Neural cell (in vitro differentiated cells): ENCODE measurements around the gene SLIT3. TPM values are rescaled to one million over a fixed set of nuclear protein-coding genes. Genes with fewer than 3 reads are reported as not detected.

Experiments
- H2AFZ ChIP-seq: fragments of 200-600, 300-800 bp; sonication (generic), shearing (Covaris generic); 2 replicates; pipeline ENCODE4 v1.6.0; 2014; ENCODE audit warnings: low read depth, mild to moderate bottlenecking, antibody characterized with exemption, low read length, moderate library complexity
- H3F3A ChIP-seq: fragments of 200-600 bp; shearing (Covaris generic); 2 replicates; pipeline ENCODE4 v1.6.1; 2016; ENCODE audit warnings: mild to moderate bottlenecking, moderate library complexity, mixed read lengths, antibody characterized with exemption, low read length; ENCODE audit not compliant: insufficient read depth, poor library complexity, severe bottlenecking
- H3K27ac ChIP-seq: fragments of 200-600, 300-800 bp; sonication (generic), shearing (Covaris generic); 2 replicates; pipeline ENCODE4 v1.5.1; 2014; ENCODE audit warnings: mild to moderate bottlenecking, low read length, moderate library complexity
- H3K27me3 ChIP-seq: fragments of 300-800, 200-600 bp; sonication (generic), shearing (Covaris generic); 2 replicates; pipeline ENCODE4 v1.6.0; 2014; ENCODE audit warnings: mild to moderate bottlenecking, low read depth, low read length, moderate library complexity; ENCODE audit not compliant: insufficient read depth
- H3K36me3 ChIP-seq: fragments of 300-800, 200-600 bp; sonication (generic), shearing (Covaris generic); 2 replicates; pipeline ENCODE4 v1.5.1; 2014; ENCODE audit warnings: mild to moderate bottlenecking, antibody characterized with exemption, low read length, moderate library complexity; ENCODE audit not compliant: insufficient read depth
- H3K4me2 ChIP-seq: fragments of 300-800, 200-600 bp; sonication (generic), shearing (Covaris generic); 2 replicates; pipeline ENCODE4 v1.6.0; 2014; ENCODE audit warnings: mild to moderate bottlenecking, low read length
- H3K4me3 ChIP-seq: fragments of 300-800, 200-600 bp; sonication (generic), shearing (Covaris generic); 2 replicates; pipeline ENCODE4 v1.5.1; 2014; ENCODE audit warnings: mild to moderate bottlenecking, low read length, moderate library complexity
- H3K79me2 ChIP-seq: fragments of 200-600 bp; shearing (Covaris generic); replicated peaks from 2 replicates; pipeline ENCODE4 v1.6.0; 2014; ENCODE audit warnings: mild to moderate bottlenecking, low read length, moderate library complexity; ENCODE audit not compliant: insufficient read depth
- H3K9ac ChIP-seq: fragments of 300-800, 200-600 bp; sonication (generic), shearing (Covaris generic); 2 replicates; pipeline ENCODE4 v1.6.1; 2016; ENCODE audit warnings: mild to moderate bottlenecking, low read length, mixed read lengths
- H3K9me2 ChIP-seq: fragments of 200-600 bp; shearing (Covaris generic); 2 replicates; pipeline ENCODE4 v1.6.1; 2016; ENCODE audit warnings: mild to moderate bottlenecking, low read length, mixed read lengths; ENCODE audit not compliant: insufficient read depth
- H3K9me3 ChIP-seq: fragments of 200-600, 300-800 bp; sonication (generic), shearing (Covaris generic); 2 replicates; pipeline ENCODE4 v1.6.1; 2016; ENCODE audit warnings: mild to moderate bottlenecking, mixed run types, low read length, moderate library complexity, mixed read lengths
- H4K20me1 ChIP-seq: fragments of 200-600 bp; shearing (Covaris generic); 2 replicates; pipeline ENCODE4 v1.6.1; 2016; ENCODE audit warnings: mild to moderate bottlenecking, mixed run types; ENCODE audit not compliant: insufficient read depth
- EP300 ChIP-seq: fragments of 450-650 bp; conservative IDR thresholded peaks from 2 replicates; pipeline ENCODE4 v1.6.1; 2014; ENCODE audit warnings: antibody characterized with exemption, mild to moderate bottlenecking, moderate library complexity; ENCODE audit not compliant: poor library complexity, severe bottlenecking
- EZH2 ChIP-seq: fragments of 200-600, 300-800 bp; shearing (Covaris generic), sonication (generic); IDR thresholded peaks from 2 replicates; pipeline ENCODE4 v1.6.1; 2014; ENCODE audit warnings: antibody characterized with exemption, low read length, borderline replicate concordance, mild to moderate bottlenecking; ENCODE audit not compliant: insufficient read depth, poor library complexity, severe bottlenecking
- MXI1 ChIP-seq: fragments of 450-650 bp; conservative IDR thresholded peaks from 2 replicates; pipeline ENCODE4 v1.6.1; 2014; ENCODE audit warnings: antibody characterized with exemption, mild to moderate bottlenecking; ENCODE audit not compliant: poor library complexity, severe bottlenecking
- POLR2AphosphoS5 ChIP-seq: IDR thresholded peaks from 2 replicates; pipeline ENCODE4 v1.6.1; 2012
- RAD21 ChIP-seq: fragments of 450-650 bp; conservative IDR thresholded peaks from 2 replicates; pipeline ENCODE4 v1.6.1; 2014; ENCODE audit warnings: antibody characterized with exemption, mild to moderate bottlenecking, moderate library complexity
- SMC3 ChIP-seq: fragments of 450-650 bp; conservative IDR thresholded peaks from 2 replicates; pipeline ENCODE4 v1.6.1; 2014; ENCODE audit warnings: antibody characterized with exemption, mild to moderate bottlenecking, moderate library complexity; ENCODE audit not compliant: poor library complexity
- TAF1 ChIP-seq: IDR thresholded peaks from 2 replicates; pipeline ENCODE4 v1.6.1; 2012; ENCODE audit warnings: low read depth
- polyA plus RNA-seq: library from polyadenylated mRNA; depleted of rRNA; stranded (reverse); fragments of >200 nt; gene quantifications from 2 replicates; pipeline ENCODE4 v1.2.3, GENCODE V29; 2014
- TF ChIP-seq, protein P1 (sequence below): IDR thresholded peaks from 2 replicates; pipeline ENCODE4 v1.6.1; 2012; ENCODE audit warnings: borderline replicate concordance
- TF ChIP-seq, protein P2 (sequence below): fragments of 450-650 bp; IDR thresholded peaks from 2 replicates; pipeline ENCODE4 v1.5.1; 2014; ENCODE audit warnings: antibody characterized with exemption, mild to moderate bottlenecking, moderate library complexity; ENCODE audit not compliant: poor library complexity, severe bottlenecking

Gene SLIT3
- polyA plus RNA-seq, 1 donor from 2014 or later, result 1.2 TPM

DNA sequence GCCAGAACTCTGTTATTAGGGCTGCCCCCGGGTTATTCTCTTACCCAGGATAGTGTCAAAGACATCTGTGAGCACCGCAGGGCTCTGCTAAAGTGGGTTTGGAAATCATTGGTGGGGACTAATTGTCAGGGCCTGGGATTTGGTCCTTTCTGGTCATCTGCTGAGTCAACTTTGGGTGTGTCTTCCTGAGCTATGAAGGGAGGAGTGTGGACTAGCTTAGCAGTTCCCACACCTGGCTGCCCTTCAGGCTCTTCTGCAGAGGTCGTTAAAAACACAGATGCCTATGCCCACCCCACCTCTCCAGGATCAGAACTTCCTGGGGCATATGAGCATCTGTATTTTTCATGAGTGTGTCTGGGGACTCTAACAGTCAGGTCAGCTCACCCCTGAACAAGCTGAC lies 352.2 kb downstream of the SLIT3 start:
- Histone ChIP-seq H3K4me3 (no peak overlapping the region), H3K9ac (no peak overlapping the region), H3K36me3 (no peaks in the 10 kb centered on the region), H3F3A (no peaks in the 10 kb centered on the region), H3K27ac (no peak overlapping the region), H2AFZ (no peak overlapping the region), H3K9me3 (no peaks in the 10 kb centered on the region), H4K20me1 (no peaks in the 10 kb centered on the region), H3K4me2 (no peak overlapping the region), H3K27me3 (peaks cover 27% of the 10 kb centered on the region), H3K79me2 (no peaks in the 10 kb centered on the region), H3K9me2 (no peaks in the 10 kb centered on the region)
- TF ChIP-seq TAF1 (no peak), EZH2 (no peak), MXI1 (no peak), POLR2AphosphoS5 (no peak), RAD21 (no peak), SMC3 (no peak), EP300 (no peak)
- TF ChIP-seq, protein P1, sequence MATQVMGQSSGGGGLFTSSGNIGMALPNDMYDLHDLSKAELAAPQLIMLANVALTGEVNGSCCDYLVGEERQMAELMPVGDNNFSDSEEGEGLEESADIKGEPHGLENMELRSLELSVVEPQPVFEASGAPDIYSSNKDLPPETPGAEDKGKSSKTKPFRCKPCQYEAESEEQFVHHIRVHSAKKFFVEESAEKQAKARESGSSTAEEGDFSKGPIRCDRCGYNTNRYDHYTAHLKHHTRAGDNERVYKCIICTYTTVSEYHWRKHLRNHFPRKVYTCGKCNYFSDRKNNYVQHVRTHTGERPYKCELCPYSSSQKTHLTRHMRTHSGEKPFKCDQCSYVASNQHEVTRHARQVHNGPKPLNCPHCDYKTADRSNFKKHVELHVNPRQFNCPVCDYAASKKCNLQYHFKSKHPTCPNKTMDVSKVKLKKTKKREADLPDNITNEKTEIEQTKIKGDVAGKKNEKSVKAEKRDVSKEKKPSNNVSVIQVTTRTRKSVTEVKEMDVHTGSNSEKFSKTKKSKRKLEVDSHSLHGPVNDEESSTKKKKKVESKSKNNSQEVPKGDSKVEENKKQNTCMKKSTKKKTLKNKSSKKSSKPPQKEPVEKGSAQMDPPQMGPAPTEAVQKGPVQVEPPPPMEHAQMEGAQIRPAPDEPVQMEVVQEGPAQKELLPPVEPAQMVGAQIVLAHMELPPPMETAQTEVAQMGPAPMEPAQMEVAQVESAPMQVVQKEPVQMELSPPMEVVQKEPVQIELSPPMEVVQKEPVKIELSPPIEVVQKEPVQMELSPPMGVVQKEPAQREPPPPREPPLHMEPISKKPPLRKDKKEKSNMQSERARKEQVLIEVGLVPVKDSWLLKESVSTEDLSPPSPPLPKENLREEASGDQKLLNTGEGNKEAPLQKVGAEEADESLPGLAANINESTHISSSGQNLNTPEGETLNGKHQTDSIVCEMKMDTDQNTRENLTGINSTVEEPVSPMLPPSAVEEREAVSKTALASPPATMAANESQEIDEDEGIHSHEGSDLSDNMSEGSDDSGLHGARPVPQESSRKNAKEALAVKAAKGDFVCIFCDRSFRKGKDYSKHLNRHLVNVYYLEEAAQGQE, result no peak
- TF ChIP-seq, protein P2, sequence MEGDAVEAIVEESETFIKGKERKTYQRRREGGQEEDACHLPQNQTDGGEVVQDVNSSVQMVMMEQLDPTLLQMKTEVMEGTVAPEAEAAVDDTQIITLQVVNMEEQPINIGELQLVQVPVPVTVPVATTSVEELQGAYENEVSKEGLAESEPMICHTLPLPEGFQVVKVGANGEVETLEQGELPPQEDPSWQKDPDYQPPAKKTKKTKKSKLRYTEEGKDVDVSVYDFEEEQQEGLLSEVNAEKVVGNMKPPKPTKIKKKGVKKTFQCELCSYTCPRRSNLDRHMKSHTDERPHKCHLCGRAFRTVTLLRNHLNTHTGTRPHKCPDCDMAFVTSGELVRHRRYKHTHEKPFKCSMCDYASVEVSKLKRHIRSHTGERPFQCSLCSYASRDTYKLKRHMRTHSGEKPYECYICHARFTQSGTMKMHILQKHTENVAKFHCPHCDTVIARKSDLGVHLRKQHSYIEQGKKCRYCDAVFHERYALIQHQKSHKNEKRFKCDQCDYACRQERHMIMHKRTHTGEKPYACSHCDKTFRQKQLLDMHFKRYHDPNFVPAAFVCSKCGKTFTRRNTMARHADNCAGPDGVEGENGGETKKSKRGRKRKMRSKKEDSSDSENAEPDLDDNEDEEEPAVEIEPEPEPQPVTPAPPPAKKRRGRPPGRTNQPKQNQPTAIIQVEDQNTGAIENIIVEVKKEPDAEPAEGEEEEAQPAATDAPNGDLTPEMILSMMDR, result no peak

DNA sequence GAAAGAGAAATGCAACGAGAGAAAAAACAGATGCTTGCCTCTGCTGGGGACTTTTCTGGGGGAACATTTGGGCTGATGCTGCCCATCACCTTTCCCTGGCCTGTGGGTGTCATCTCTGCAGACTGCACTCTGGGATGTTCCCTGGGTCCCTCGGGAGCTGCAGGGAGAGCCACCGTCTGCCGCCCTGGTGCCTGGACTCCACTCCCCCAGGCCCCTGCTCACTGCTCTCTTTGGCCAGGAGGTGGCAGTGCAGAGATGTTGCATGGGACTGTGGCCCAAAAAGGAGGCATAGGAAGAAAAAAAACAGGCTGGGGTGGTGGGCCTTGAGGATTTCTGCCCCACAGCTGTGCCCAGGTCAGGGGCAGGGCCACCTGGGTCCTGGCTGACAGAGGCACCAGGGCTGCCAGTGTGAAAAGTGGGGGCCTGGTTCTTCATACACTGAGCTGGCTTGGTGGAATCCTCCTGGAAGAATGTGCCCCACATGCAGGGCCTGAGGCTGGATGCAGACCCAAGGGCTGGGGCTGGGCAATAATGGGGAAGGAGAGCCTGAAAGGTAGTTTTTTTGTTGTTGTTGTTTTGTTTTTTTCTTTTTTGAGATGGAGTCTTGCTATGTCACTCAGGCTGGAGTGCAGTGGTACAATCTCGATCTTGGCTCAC lies 353.6 kb downstream of the SLIT3 start:
- no peak overlapping the region for H3K9ac ChIP-seq
- H3K27me3 ChIP-seq, result peaks cover 39% of the 10 kb centered on the region
- no peak overlapping the region for H3K4me3 ChIP-seq
- no peaks in the 10 kb centered on the region for H3F3A ChIP-seq
- TF ChIP-seq RAD21 (peak; percentile 57), SMC3 (peak; percentile 66), EP300 (no peak)
- TF ChIP-seq, protein P2, result peak; percentile 66
- H3K9me3 ChIP-seq, result no peaks in the 10 kb centered on the region
- no peak overlapping the region for H3K27ac ChIP-seq
- no peaks in the 10 kb centered on the region for H3K79me2 ChIP-seq
- H3K9me2 ChIP-seq, result no peaks in the 10 kb centered on the region
- H4K20me1 ChIP-seq, result no peaks in the 10 kb centered on the region
- no peak overlapping the region for H2AFZ ChIP-seq
- no peaks in the 10 kb centered on the region for H3K36me3 ChIP-seq
- H3K4me2 ChIP-seq, result no peak overlapping the region
